GM18517 (cell line): ENCODE measurements around the gene ITIH6.
"Not testable (repeated sequence)": the region's sequence is repeated elsewhere in the genome, so short reads cannot be mapped to it uniquely, and the experiment has no call there.

ENCODE experiments used
- ATAC-seq: cut with Tn5 transposase; IDR thresholded peaks from one replicate; pipeline ENCODE4 v1.9.1; 2021; ENCODE audit warnings: mild to moderate bottlenecking, moderate library complexity; ENCODE audit not compliant: unreplicated experiment

Gene ITIH6

GRCh38 chrX:54738567-54738966 lies 59.5 kb downstream of the ITIH6 start:
- ATAC-seq: not testable (repeated sequence)

- ATAC-seq: not testable (repeated sequence)
Measured at GRCh38 chrX:54736298-54736942, 61.6 kb downstream of the ITIH6 start.

- ATAC-seq: no peak
Measured at GRCh38 chrX:54721424-54721823, 76.6 kb downstream of the ITIH6 start.

GRCh38 chrX:54715621-54716020 lies 82.4 kb downstream of the ITIH6 start:
- ATAC-seq: no peak

GRCh38 chrX:54714424-54714823 lies 83.6 kb downstream of the ITIH6 start:
- no peak for ATAC-seq

GRCh38 chrX:54711735-54712134 lies 86.3 kb downstream of the ITIH6 start:
- no peak for ATAC-seq

- ATAC-seq: no peak
Measured at GRCh38 chrX:54710920-54711319, 87.1 kb downstream of the ITIH6 start.

GRCh38 chrX:54708404-54708803 lies 89.7 kb downstream of the ITIH6 start:
- ATAC-seq: no peak
